ENCODE results near the gene WDR45B. TPM values are rescaled to one million over a fixed set of nuclear protein-coding genes. Genes with fewer than 3 reads are reported as not detected.

The WDR45B gene
- total and polyA plus RNA-seq, 2 donors (not counting 1 experiment from before 2014, with no cell fraction given): 54.3 to 72.7 TPM

- peaks cover 18% of the 10 kb centered on the region for H3K79me2 ChIP-seq (ENCODE audit: control insufficient read depth, insufficient read depth, low read length)
- POLR2A ChIA-PET: interaction anchor here (0.5 to 0.7 kb wide), 2 partner anchors 37 to 346 kb away, joined by 3 to 6 read pairs; no protein-coding TSS in a partner anchor
- no peak overlapping the region for H3K9ac ChIP-seq (ENCODE audit: low read length)
- peaks cover 7 to 46% of the 10 kb centered on the region in 2 donors for H3K4me1 ChIP-seq (ENCODE audit: control insufficient read depth in 2 of 2, insufficient read depth in 2 of 2, low read length in 2 of 2)
- WGBS (ENCODE audit: insufficient coverage): 96% methylated on average over 37 of the region's 37 CpGs
- peaks cover 15% of the 10 kb centered on the region for H4K20me1 ChIP-seq (ENCODE audit: control insufficient read depth, insufficient read depth, low read length, poor library complexity, severe bottlenecking)
- no peak for DNase-seq
- peaks cover 52% of the 10 kb centered on the region for H3K4me1 Mint-ChIP-seq
- intact Hi-C loops (cut with micrococcal nuclease): no loop called here
- no peak overlapping the region for H3K4me3 ChIP-seq (ENCODE audit: control extremely low read depth in 1 of 5, extremely low read depth in 1 of 5, insufficient read depth in 1 of 5, low read depth in 2 of 5, low read length in 4 of 5)
- peaks cover 0 to 50% of the 10 kb centered on the region in 2 experiments for H3K36me3 ChIP-seq (replicated peaks in 1 of 2; ENCODE audit: control extremely low read depth in 1 of 2, control insufficient read depth in 1 of 2, extremely low read depth in 1 of 2, insufficient read depth in 2 of 2, low read length in 1 of 2)
- no peaks in the 10 kb centered on the region for H3K9me3 Mint-ChIP-seq (ENCODE audit: insufficient read depth)
- H3K9me3 ChIP-seq (ENCODE audit: control extremely low read depth in 1 of 3, control insufficient read depth in 2 of 3, insufficient read depth in 1 of 3, low read length in 2 of 3): peaks cover 0 to 2% (median 0%) of the 10 kb centered on the region in 3 donors
- no peak for ATAC-seq (ENCODE audit: low read depth)
- no peak overlapping the region for H2AFZ ChIP-seq (ENCODE audit: insufficient read depth, low read depth, low read length, poor library complexity, severe bottlenecking)
- TF ChIP-seq CTCF (IDR thresholded peaks at IDR 0.05): no peak
- TF ChIP-seq EZH2 (IDR thresholded peaks at IDR 0.05; ENCODE audit: borderline replicate concordance, insufficient read depth, low read depth, low read length, poor library complexity, severe bottlenecking): no peak
- H3K4me2 ChIP-seq (replicated peaks; ENCODE audit: low read depth, low read length, poor library complexity, severe bottlenecking): no peak overlapping the region
- no peaks in the 10 kb centered on the region for H3K27me3 ChIP-seq (replicated peaks in 1 of 4; ENCODE audit: control extremely low read depth in 1 of 4, control insufficient read depth in 3 of 4, insufficient read depth in 4 of 4, low read length in 3 of 4)
- H3K27ac ChIP-seq (ENCODE audit: low read length in 2 of 2): no peak overlapping the region
- CTCF ChIA-PET: no interaction called here
- H3K27me3 Mint-ChIP-seq: no peaks in the 10 kb centered on the region
- H3K27ac Mint-ChIP-seq: no peak overlapping the region
- no peak overlapping the region for H3K4me3 Mint-ChIP-seq
Observed at GRCh38 chr17:82600731-82601446, 47.4 kb downstream of the WDR45B start.
